ENCODE results near the gene CYP4B1. TPM values are rescaled to one million over a fixed set of nuclear protein-coding genes. Genes with fewer than 3 reads are reported as not detected.
"Not testable (repeated sequence)": the region's sequence is repeated elsewhere in the genome, so short reads cannot be mapped to it uniquely, and the experiment has no call there.

The CYP4B1 gene
- total and polyA plus RNA-seq, 10 of the 15 experiments (the other 5 are each of a cell fraction or from before 2014, with no cell fraction given) = 0.38 TPM; not detected in 9

- in situ Hi-C loops (cut with MboI); DNase-seq (ENCODE audit: low read depth, low spot score); H2AFZ ChIP-seq (ENCODE audit: control insufficient read depth, low read depth, low read length); SMC1A ChIA-PET (ENCODE audit: uncharacterized antibody, unreplicated experiment); H3K4me2 ChIP-seq (ENCODE audit: control insufficient read depth, insufficient read depth); H3K79me2 ChIP-seq (ENCODE audit: control insufficient read depth, insufficient read depth, low read length); CTCF ChIA-PET; H3K27me3 ChIP-seq (replicated peaks in 1 of 2; ENCODE audit: control insufficient read depth in 2 of 2, insufficient read depth in 2 of 2, low read length in 1 of 2); H3K4me1 ChIP-seq (ENCODE audit: control insufficient read depth, insufficient read depth, low read length); BruUV-seq (replicated peaks); POLR2A ChIA-PET; H3K36me3 ChIP-seq (ENCODE audit: control insufficient read depth in 2 of 2, insufficient read depth in 2 of 2, low read length in 1 of 2); H3K27ac ChIP-seq (ENCODE audit: control insufficient read depth, insufficient read depth); RAD21 ChIA-PET (ENCODE audit: unreplicated experiment); H3K4me3 ChIP-seq; H3K9me3 ChIP-seq (replicated peaks; ENCODE audit: control insufficient read depth, insufficient read depth, low read length); H3K9ac ChIP-seq (ENCODE audit: control insufficient read depth, insufficient read depth, low read length); intact Hi-C loops (cut with micrococcal nuclease; ENCODE audit: unreplicated experiment); FAIRE-seq; ATAC-seq; H4K20me1 ChIP-seq (ENCODE audit: control insufficient read depth, insufficient read depth): not testable (repeated sequence)
- 27% methylated on average over 2 of the region's 2 CpGs for WGBS (ENCODE audit: insufficient coverage, insufficient replicate concordance, low lambda C conversion rate, missing lambda C conversion rate)
- peak; percentile 10; the same call in 1 of the 2 replicates for TF ChIP-seq SPI1 (IDR thresholded peaks at IDR 0.05; ENCODE audit: borderline replicate concordance, insufficient read depth, low read depth, low read length)
These were observed 28.0 kb downstream of the CYP4B1 start for GRCh38 chr1:46826892-46827291.

GRCh38 chr1:46830665-46831322 lies 31.9 kb downstream of the CYP4B1 start:
- Histone ChIP-seq H3K9me3 (replicated peaks; ENCODE audit: control insufficient read depth, insufficient read depth, low read length) (no peaks in the 10 kb centered on the region), H4K20me1 (ENCODE audit: control insufficient read depth, insufficient read depth) (no peaks in the 10 kb centered on the region), H3K4me2 (ENCODE audit: control insufficient read depth, insufficient read depth) (no peak overlapping the region), H3K36me3 (ENCODE audit: control insufficient read depth in 2 of 2, insufficient read depth in 2 of 2, low read length in 1 of 2) (no peaks in the 10 kb centered on the region), H3K27ac (ENCODE audit: control insufficient read depth, insufficient read depth) (no peak overlapping the region), H3K79me2 (ENCODE audit: control insufficient read depth, insufficient read depth, low read length) (no peaks in the 10 kb centered on the region), H3K4me1 (ENCODE audit: control insufficient read depth, insufficient read depth, low read length) (no peaks in the 10 kb centered on the region), H3K27me3 (replicated peaks in 1 of 2; ENCODE audit: control insufficient read depth in 2 of 2, insufficient read depth in 2 of 2, low read length in 1 of 2) (no peaks in the 10 kb centered on the region), H2AFZ (ENCODE audit: control insufficient read depth, low read depth, low read length) (no peak overlapping the region), H3K9ac (ENCODE audit: control insufficient read depth, insufficient read depth, low read length) (no peak overlapping the region), H3K4me3 (no peak overlapping the region)
- ChIA-PET SMC1A (ENCODE audit: uncharacterized antibody, unreplicated experiment) (no interaction called here), CTCF (no interaction called here), RAD21 (ENCODE audit: unreplicated experiment) (no interaction called here), POLR2A (no interaction called here)
- 2% methylated on average over 10 of the region's 10 CpGs for WGBS (ENCODE audit: insufficient coverage, insufficient replicate concordance, low lambda C conversion rate, missing lambda C conversion rate)
- no TSS peak for BruUV-seq (replicated peaks)
- intact Hi-C loops (cut with micrococcal nuclease; ENCODE audit: unreplicated experiment) (no loop called here), in situ Hi-C loops (cut with MboI) (no loop called here)
- no peak for DNase-seq (ENCODE audit: low read depth, low spot score)
- no peak for ATAC-seq
- no peak for FAIRE-seq
- TF ChIP-seq, protein P1, sequence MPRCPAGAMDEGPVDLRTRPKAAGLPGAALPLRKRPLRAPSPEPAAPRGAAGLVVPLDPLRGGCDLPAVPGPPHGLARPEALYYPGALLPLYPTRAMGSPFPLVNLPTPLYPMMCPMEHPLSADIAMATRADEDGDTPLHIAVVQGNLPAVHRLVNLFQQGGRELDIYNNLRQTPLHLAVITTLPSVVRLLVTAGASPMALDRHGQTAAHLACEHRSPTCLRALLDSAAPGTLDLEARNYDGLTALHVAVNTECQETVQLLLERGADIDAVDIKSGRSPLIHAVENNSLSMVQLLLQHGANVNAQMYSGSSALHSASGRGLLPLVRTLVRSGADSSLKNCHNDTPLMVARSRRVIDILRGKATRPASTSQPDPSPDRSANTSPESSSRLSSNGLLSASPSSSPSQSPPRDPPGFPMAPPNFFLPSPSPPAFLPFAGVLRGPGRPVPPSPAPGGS (IDR thresholded peaks at IDR 0.05; ENCODE audit: borderline replicate concordance, insufficient read depth, low read depth, low read length, poor library complexity, severe bottlenecking) = no peak
- TF ChIP-seq MEF2A (IDR thresholded peaks at IDR 0.05; ENCODE audit: insufficient read depth, low read depth, low read length) = no peak
- no peak for TF ChIP-seq CREB1 (IDR thresholded peaks at IDR 0.05; ENCODE audit: low read depth)
- no peak for TF ChIP-seq ATF7 (IDR thresholded peaks at IDR 0.05; ENCODE audit: low read depth)
- no peak for TF ChIP-seq CHD1 (IDR thresholded peaks at IDR 0.05; ENCODE audit: low read depth, low read length)
- TF ChIP-seq GATAD2B (conservative IDR thresholded peaks at IDR 0.05; ENCODE audit: low read depth) = no peak
- TF ChIP-seq IKZF2 (IDR thresholded peaks at IDR 0.05) = no peak
- no peak for TF ChIP-seq ZSCAN29 (IDR thresholded peaks at IDR 0.05)
- TF ChIP-seq, protein P2, sequence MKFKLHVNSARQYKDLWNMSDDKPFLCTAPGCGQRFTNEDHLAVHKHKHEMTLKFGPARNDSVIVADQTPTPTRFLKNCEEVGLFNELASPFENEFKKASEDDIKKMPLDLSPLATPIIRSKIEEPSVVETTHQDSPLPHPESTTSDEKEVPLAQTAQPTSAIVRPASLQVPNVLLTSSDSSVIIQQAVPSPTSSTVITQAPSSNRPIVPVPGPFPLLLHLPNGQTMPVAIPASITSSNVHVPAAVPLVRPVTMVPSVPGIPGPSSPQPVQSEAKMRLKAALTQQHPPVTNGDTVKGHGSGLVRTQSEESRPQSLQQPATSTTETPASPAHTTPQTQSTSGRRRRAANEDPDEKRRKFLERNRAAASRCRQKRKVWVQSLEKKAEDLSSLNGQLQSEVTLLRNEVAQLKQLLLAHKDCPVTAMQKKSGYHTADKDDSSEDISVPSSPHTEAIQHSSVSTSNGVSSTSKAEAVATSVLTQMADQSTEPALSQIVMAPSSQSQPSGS (IDR thresholded peaks at IDR 0.05; ENCODE audit: low read length) = no peak
- TF ChIP-seq RCOR1 (conservative IDR thresholded peaks at IDR 0.05; ENCODE audit: low read depth, low read length) = no peak
- TF ChIP-seq CEBPZ (IDR thresholded peaks at IDR 0.05; ENCODE audit: low read depth, low read length) = no peak

Data from GM12878 (cell line).